NCI-H2227 treated with DMSO at 0.1 percent for 48 hours (cell line): ENCODE results near the gene PHLDB1.
"Not testable (repeated sequence)": the region's sequence is repeated elsewhere in the genome, so short reads cannot be mapped to it uniquely, and the experiment has no call there.

Source experiments
- DNase-seq: peaks from one replicate; lab custom pipeline; 2025; lab: John Stamatoyannopoulos, UW

Gene PHLDB1

GRCh38 chr11:118688339-118688738 lies 80.9 kb downstream of the PHLDB1 start:
- not testable (repeated sequence) for DNase-seq

GRCh38 chr11:118688851-118689502 lies 81.6 kb downstream of the PHLDB1 start:
- no peak for DNase-seq

- no peak for DNase-seq
Measured at GRCh38 chr11:118689503-118689851, 82.1 kb downstream of the PHLDB1 start.

- DNase-seq: peak; percentile 30
Measured at GRCh38 chr11:118689852-118690552, 82.6 kb downstream of the PHLDB1 start.

GRCh38 chr11:118690553-118691304 lies 83.3 kb downstream of the PHLDB1 start:
- no peak for DNase-seq

GRCh38 chr11:118691926-118692830 lies 84.8 kb downstream of the PHLDB1 start:
- no peak for DNase-seq

GRCh38 chr11:118694185-118694584 lies 86.8 kb downstream of the PHLDB1 start:
- DNase-seq: no peak

GRCh38 chr11:118694771-118695170 lies 87.4 kb downstream of the PHLDB1 start:
- no peak for DNase-seq

GRCh38 chr11:118696673-118697226 lies 89.3 kb downstream of the PHLDB1 start:
- no peak for DNase-seq

GRCh38 chr11:118697346-118697745 lies 89.9 kb downstream of the PHLDB1 start:
- no peak for DNase-seq

GRCh38 chr11:118699506-118700220 lies 92.2 kb downstream of the PHLDB1 start:
- no peak for DNase-seq

- no peak for DNase-seq
Measured at GRCh38 chr11:118703563-118704106, 96.2 kb downstream of the PHLDB1 start.

- DNase-seq: no peak
Measured at GRCh38 chr11:118705111-118705741, 97.8 kb downstream of the PHLDB1 start.

- no peak for DNase-seq
Measured at GRCh38 chr11:118705791-118706545, 98.6 kb downstream of the PHLDB1 start.

- no peak for DNase-seq
Measured at GRCh38 chr11:118706546-118706825, 99.1 kb downstream of the PHLDB1 start.
